HG02885 (cell line): ENCODE data around the gene ZNF441.
"Not testable (repeated sequence)": the region's sequence is repeated elsewhere in the genome, so short reads cannot be mapped to it uniquely, and the experiment has no call there.

Source experiments
- ATAC-seq: cut with Tn5 transposase; IDR thresholded peaks from one replicate; pipeline ENCODE4 v1.9.1; 2021; ENCODE audit warnings: mild to moderate bottlenecking; ENCODE audit not compliant: unreplicated experiment, poor library complexity

ZNF441 gene

DNA sequence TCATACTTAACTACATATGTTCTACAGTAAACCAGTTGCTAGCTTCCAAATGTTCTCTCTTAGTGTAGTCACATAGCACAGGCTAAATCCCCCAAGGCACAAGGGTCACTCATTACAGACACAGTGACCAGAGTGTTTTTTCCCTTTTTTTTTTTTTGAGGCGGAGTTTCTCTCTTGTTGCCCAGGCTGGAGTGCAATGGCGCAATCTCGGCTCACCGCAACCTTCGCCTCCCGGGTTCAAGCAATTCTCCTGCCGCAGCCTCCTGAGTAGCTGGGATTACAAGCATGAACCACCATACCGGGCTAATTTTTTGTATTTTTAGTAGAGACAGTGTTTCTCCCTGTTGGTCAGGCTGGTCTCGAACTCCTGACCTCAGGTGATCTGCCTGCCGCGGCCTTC is 9.9 kb downstream of the ZNF441 start:
- ATAC-seq = not testable (repeated sequence)

DNA sequence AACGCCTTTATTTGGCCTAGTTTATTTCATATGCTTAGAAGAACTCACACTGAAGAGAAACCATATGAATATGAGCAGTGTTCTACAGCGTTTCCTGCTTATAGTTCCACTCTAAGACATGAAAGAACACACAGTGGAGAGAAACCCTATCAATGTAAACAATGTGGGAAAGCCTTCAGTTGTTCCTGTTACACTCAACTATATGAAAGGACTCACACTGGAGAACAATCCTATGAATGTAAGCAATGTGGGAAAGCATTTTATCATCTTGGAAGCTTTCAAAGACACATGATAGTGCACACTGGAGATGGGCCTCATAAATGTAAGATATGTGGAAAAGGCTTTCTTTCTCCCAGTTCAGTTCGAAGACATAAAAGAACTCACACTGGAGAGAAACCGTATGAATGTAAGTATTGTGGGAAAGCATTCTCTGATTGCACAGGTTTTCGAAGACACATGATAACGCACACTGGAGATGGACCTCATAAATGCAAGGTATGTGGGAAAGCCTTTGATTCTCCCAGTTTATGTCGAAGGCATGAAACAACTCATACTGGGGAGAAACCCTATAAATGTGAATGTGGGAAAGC is 13.7 kb downstream of the ZNF441 start:
- ATAC-seq = no peak

DNA sequence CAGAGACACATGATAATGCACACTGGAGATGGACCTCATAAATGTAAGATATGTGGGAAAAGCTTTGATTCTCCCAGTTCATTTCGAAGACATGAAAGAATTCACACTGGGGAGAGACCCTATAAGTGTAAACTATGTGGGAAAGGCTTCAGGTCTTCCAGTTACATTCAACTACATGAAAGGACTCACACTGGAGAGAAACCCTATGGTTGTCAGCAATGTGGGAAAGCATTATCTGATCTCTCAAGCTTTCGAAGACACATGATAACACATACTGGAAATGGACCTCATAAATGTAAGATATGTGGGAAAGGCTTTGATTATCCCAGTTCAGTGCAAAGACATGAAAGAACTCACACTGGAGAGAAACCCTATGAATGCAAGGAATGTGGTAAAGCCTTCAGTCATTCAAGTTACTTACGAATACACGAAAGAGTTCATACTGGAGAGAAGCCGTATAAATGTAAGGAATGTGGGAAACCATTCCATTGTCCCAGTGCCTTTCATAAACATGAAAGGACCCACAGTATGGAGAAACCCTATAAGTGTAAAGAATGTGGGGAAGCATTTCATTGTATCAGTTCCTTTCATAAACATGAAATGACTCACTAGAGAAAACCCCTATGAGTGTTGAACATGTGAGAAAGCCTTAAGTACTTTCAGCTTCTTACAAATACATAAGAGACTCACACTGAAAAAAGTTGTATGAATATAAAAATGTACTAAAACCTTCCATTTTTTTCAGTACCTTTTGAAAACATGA is 14.7 kb downstream of the ZNF441 start:
- no peak for ATAC-seq

DNA sequence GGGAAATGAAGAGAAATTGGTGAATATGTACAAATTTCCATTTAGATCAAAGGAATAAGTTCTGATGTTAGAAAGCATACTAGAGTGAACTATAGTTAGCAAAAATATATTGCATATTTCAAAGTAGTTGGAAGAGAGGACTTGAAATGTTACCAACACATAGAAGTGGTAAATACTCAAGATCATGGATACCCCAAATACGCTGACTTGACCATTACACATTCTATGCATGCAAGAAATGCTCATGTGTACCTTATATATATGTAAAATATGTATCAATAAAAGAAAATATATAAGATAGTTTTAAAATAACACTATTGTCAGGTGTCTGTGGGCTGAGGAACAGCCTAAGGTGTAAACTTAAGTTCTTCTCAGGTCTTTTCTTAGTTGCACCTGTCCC is 17.0 kb downstream of the ZNF441 start:
- ATAC-seq = no peak

DNA sequence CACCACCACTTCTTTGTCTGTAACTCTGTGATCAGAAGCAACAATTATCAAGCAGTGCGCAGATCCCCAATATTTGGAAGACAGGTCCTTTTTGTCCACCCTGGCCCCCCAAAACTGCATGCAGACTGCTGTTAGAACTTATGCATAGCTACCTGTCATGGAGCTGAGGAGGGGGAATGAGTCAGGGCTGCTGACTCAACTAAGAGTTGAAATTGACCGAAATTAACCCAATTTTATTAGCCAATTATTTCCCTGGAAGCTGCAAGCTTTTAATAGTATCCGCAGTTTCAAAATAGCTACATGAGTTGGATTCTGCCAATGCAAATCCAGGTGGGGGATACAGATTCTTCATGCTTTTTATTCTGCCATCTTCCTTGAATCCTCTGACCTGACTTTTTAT is 17.6 kb downstream of the ZNF441 start:
- ATAC-seq = no peak

DNA sequence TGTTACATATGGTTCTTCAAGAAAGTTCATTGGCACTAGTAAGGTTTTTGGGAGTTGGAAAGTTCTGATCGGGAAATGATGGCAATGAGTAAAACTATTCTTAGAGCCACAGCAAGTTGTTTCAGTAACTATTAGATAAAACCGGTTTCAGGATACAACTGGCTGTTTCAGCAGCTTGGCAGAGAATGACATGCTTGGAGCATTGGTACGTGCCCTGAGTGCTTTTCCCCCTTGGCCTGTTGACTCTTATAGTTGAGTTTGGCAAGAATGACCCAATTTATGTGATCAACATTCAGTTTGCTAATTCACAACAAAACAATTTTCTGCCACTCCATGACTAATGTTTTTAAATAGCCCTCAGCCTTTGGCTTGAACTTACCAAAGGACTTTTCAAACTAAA is 20.7 kb downstream of the ZNF441 start:
- no peak for ATAC-seq

DNA sequence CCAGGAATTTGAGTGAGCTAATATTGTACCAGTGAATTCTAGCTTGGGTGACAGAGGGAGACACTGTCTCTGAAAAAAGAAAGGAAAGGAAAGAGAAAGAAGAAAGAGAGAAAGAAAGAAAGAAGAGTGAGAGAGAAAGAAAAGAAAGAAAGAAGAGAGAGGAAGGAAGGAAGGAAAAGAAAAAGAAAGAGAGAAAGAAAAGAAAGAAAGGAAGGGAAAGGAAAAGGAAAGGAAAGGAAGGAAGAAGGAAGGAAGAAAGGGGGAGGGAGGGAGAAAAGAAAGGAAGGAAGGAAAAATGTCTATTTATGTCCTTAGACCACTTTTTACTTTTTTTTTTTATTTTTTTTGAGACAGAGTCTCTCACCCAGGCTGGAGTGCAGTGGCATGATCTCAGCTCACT is 26.1 kb downstream of the ZNF441 start:
- no peak for ATAC-seq

DNA sequence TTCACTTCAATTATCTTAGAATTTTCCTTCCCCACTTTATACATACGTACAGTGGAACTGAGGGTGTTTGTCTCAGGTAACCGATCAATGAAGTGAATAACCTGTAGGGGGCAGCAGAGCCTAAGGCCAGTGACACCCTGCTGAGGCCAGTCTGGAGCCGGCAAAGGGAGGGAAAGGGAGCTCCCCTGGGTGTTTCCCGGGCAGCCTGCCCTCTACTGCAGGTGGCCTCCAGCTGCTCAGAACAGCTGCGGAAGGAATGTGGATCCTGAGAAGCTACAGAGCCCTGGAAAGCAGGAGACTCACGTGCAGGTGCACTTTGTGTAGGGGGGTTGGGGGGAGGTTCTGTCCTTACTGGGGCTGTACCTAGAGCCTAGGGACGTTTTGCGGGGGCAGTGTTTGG is 30.7 kb downstream of the ZNF441 start:
- peak; percentile 60 for ATAC-seq

DNA sequence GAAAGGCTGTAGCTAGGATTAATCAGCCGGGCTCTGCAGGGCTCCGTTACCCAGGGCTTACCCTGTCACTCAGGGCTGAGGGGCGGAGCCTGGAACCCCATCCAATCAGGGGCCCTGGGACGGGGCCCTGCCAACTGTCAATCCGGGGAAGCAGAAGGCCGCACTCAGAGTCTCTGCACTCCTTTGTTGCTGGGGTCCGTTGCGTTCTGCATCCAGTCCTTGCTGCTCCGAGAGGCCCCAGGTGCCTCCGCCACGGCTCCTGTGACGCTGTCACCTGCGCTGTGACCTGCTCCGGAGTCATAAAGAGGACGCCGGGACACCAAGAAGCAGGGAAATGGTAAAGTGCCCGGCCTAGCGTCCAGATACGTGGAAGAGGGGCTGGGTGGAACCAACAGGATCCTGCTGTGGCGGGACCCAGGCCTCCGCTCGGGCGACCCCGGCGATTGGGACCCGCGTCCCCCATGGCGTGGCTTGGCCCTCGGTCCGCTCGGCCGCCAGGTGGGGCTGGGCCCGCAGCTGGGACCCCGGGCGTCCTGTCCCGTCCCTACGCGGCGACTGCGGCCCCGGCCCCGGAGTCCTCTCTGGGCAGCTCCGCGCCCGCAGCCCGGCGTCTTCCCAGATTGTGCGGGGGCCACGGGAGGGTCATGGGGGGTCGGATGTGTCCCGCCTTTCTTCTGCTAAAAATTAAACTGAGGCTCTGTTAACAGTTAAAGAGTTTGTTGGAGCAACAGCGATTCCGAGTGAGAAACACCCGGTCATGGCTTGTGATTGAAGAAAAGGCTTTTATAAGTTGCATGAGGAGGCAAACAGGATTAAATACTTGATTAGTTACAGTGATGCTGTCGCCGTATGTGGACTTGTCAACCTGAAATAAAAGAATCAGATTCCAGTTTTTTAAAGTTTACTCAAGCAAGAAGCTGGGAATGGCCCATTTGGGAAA is 31.9 kb downstream of the ZNF441 start, which contains the start of gene ZNF491:
Gene ZNF491, plus strand, starts transcription at position 133 of the 940 bp plus-strand sequence. CDS start 7,431 bp downstream, outside the sequence.
- peak; percentile 95 for ATAC-seq

DNA sequence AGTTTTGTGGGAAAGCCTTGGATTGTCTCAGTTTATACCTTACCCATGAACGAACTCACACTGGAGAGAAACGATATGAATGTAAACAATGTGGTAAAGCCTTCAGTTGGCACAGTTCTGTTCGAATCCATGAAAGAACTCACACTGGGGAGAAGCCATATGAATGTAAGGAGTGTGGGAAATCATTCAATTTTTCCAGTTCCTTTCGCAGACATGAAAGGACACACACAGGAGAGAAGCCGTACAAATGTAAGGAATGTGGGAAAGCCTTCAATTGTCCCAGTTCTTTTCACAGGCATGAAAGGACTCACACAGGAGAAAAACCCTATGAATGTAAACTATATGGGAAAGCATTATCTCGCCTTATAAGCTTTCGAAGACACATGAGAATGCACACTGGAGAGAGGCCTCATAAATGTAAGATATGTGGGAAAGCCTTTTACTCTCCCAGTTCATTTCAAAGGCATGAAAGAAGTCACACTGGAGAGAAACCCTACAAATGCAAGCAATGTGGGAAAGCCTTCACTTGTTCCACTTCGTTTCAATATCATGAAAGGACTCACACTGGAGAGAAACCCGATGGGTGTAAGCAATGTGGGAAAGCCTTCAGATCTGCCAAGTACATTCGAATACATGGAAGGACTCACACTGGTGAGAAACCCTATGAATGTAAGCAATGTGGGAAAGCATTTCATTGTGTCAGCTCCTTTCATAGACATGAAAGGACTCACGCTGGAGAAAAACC is 39.7 kb downstream of the ZNF441 start:
- ATAC-seq = no peak

DNA sequence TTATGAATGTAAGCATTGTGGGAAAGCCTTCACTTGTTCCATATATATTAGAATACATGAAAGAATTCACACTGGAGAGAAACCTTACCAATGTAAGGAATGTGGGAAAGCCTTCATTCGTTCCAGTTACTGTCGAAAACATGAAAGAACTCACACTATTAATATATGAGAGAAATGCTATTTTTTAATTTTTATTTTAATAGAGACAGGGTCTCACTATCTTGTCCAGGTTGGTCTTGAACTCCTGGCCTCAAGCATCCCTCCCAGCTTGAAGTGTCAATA is 40.2 kb downstream of the ZNF441 start:
- no peak for ATAC-seq

DNA sequence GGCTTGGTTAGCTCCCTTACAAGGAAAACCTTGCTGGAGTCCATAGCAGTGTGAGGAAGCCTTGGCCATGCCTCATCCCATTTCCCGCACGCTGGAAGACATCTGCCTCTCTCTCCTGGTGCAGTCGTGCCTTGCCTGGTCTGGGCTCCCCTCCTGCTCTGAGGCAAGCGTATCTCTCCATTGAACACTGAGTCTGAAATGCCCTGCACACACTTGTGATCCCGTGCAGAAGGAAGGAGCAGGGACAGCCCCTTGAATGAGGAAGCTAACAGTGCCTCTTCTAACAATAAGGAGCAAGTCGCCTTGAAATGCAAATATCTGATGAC is 46.9 kb downstream of the ZNF441 start:
- ATAC-seq = no peak

DNA sequence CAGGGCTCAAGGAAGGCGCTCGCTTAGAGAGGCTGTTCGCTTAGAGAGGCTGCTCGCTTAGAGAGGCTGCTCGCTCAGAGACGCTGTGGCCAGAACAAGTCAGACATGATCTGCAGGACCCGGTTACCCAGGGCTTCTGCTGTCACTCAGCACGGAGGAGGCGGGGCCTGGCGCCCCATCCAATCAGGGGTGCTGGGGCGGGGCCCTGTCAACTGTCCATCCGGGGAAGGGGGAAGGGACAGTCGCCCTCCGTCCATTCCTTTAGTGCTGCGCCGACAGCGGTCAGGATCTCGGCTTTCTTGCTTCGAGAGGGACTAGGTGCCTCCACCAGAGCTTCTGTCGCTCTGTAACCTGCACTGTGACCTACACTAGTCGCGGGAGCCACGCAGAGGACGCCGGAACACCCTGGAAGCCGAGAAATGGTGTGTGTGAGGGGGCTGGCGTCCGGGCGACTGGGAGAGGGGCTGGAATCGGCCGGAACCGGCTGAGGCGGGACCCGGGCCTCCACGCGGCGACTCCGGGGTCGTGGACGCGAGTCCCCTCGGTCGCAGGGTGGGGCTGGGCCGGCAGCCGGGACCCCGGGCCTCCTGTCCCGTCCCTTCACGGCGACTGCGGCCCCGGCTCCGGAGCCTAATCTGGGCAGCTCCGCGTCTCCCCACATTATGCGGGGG is 47.4 kb downstream of the ZNF441 start, which contains the start of gene ZNF440:
Gene ZNF440, plus strand, starts transcription at position 245 of the 671 bp plus-strand sequence. Its CDS starts 175 bp downstream, at position 420.
- ATAC-seq = peak; percentile 97

DNA sequence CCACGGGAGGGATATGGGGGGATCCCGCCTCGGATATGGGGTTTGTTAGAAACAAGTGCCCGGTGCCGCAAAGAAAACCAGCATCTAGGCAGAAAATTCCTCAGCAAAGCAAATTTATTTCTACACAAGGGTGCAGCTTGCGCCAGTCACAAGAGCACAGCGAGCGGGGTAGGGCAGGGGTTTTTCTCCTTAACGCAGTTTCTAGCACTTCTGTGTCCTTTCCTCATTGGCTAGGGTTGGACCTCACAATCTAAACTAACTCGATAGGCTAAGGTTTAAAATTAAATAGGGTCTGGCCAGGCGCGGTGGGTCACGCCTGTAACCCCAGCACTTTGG is 47.9 kb downstream of the ZNF441 start:
- ATAC-seq = no peak

DNA sequence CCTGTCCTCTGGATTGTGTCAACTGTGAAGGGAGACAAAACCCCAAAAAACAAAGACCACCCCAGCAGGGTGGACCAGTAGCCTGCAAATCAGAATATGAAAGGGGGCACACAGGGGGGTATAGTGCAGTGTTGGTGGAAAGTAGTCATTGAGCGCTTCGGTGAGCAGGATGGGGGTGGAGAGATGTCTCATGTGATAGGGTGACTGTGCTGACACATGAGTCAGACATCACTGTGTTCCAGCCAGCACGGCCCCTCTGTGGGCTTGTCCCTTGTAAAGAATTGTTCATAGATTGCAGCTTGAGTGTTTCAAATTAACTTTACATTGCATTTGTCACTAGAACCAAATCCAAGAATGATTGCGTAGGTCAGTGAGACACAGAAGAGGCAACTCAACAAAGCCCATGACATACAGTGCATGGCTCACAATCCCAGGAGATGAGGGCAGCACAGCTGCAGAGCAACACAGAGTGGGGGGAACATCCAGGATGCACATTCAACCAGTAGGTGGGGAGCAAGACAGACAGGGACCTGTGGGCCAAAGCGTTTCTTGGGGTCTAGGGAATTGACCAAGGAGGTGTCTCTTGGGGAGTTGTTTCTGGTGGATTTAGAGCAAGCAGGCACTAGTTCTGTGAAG is 54.8 kb downstream of the ZNF441 start:
- no peak for ATAC-seq

DNA sequence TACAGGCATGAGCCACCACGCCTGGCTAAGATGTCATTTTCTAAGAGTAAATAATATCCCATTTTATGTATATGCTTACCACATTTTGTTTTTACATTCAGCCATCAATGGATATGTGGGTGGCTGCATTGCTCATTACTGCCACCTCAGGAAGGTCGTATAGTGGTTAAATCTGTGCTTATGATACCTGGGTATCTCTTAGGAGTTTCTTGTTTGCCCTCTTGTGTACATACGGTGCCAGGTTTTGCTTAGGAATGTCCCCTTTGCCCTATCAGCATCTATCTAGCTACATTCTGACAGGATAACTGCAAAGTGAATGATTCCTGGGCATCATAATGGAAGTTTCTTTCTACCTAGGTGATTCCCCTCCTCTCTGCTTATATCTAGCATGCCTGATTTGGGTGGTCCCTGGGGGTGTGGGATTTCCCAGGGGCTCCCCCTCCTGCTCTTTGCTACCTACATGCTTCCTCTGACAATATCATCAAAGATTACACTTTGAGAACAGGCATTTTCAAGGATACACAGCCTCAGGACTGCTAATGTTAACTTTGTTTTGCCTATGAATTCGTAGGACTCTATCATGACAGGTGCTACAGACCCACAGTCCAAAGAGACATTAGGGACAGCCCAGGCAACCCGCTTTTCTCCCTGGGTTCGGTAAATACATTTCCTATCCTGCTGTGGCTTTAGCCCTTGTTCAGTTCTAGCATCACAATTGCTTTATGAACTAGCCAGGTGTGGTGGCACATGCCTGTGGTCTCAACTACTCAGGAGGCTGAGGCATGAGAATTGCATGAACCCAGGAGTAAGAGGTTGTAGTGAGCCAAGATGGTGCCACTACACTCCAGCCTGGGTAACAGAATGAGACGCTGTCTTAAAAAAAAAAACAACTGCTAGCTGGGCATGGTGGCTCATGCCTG is 62.4 kb downstream of the ZNF441 start:
- ATAC-seq = not testable (repeated sequence)

DNA sequence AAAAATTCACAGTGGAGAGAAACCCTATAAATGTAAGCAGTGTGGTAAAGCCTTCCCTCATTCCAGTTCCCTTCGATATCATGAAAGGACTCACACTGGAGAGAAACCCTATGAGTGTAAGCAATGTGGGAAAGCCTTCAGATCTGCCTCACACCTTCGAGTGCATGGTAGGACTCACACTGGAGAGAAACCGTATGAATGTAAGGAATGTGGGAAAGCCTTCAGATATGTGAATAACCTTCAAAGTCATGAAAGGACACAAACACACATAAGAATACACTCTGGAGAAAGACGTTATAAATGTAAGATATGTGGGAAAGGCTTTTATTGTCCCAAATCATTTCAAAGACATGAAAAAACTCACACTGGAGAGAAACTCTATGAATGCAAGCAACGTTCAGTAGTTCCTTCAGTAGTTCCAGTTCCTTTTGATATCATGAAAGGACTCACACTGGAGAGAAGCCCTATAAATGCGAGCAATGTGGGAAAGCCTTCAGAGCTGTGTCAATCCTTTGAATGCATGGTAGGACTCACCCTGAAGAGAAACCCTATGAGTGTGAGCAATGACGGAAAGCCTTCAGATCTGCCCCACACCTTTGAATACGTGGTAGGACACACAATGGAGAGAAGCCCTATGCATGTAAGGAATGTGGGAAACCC is 65.6 kb downstream of the ZNF441 start:
- ATAC-seq = no peak

DNA sequence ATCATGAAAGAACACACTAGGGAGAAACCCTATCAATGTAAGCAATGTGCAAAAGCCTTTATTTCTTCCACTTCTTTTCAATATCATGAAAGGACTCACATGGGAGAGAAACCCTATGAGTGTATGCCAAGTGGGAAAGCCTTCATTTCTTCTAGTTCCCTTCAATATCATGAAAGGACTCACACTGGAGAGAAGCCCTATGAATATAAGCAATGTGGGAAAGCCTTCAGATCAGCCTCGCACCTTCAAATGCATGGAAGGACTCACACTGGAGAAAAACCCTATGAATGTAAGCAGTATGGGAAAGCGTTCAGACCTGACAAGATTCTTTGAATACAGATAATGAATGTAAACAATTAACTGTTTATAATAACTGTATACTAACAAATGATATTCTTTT is 66.7 kb downstream of the ZNF441 start:
- no peak for ATAC-seq
